Pancreas (tissue), 10 donors: ENCODE data around the gene LZTS3. TPM values are rescaled to one million over a fixed set of nuclear protein-coding genes. Genes with fewer than 3 reads are reported as not detected.

Source experiments
- ATAC-seq, 4 donors: fragments of 200-7000 bp; cut with Tn5 transposase; one replicate each; pipeline versions ENCODE4 v1.8.0 to v1.9.1; 2020; ENCODE audit warnings: mild to moderate bottlenecking in 4 of 4, moderate library complexity in 4 of 4
- DNase-seq, 6 donors: peaks; one replicate each; pipeline ENCODE4 v3.0.0-alpha.2; 2020
- FAIRE-seq: peaks from 2 replicates; lab custom pipeline; 2012; peaks lifted over from hg19 to GRCh38; lab: Jason Lieb, UNC
- H3K27ac ChIP-seq, 4 donors: fragments of 200-600 bp; sonication (generic); 1 replicate in 3 of 4; 2 replicates in 1 of 4; pipeline versions ENCODE4 v1.5.0 to v1.8.0; 2020
- H3K27me3 ChIP-seq, 4 donors: fragments of 200-600 bp; one replicate each; pipeline ENCODE4 v1.8.0; 2021
- H3K36me3 ChIP-seq, 3 donors: fragments of 200-600 bp; sonication (generic) in 1 of 3; one replicate each; pipeline versions ENCODE4 v1.5.0 to v1.8.0; 2020 to 2021
- H3K4me1 ChIP-seq, 3 donors: fragments of 200-600 bp; one replicate each; pipeline ENCODE4 v1.8.0; 2021
- H3K4me3 ChIP-seq, 4 donors: fragments of 200-600 bp; sonication (generic) in 2 of 4; one replicate each; pipeline versions ENCODE4 v1.5.0 to v1.8.0; 2020 to 2021
- H3K9me3 ChIP-seq, 4 donors: fragments of 200-600 bp; one replicate each; pipeline ENCODE4 v1.8.0; 2021
- CTCF ChIP-seq, 4 donors: fragments of 200-600 bp; sonication (generic) in 3 of 4; IDR thresholded peaks; one replicate each; pipeline versions ENCODE4 v1.5.0 to v1.8.0; 2021; ENCODE audit warnings: antibody characterized with exemption in 4 of 4
- WGBS, 2 donors: extraction: QIAGEN DNeasy Blood & Tissue Kit; methylation state at CpG; one replicate each; pipeline ENCODE4 v1.1.7; 2013; 5-methylcytosine and 5-hydroxymethylcytosine counted together
- intact Hi-C, 3 donors: fragments of 100-400 bp; cut with DNase I; formaldehyde crosslinking; loops; one replicate each; pipeline versions ENCODE4 v1.11.1 to v1.14.2; 2022
- polyA plus RNA-seq, 2 donors: library from polyadenylated mRNA; stranded (reverse); fragments of 200-250 nt; gene quantifications; one replicate each; pipeline ENCODE4 v1.2.3, GENCODE V29; 2013
- total RNA-seq, 6 donors: library from RNA; stranded (reverse); fragmentation: NEBNext Ultra II Directional in 4 of 6; extraction: Animal tissue kit (Norgen Biotek cat#: 25700) in 4 of 6; gene quantifications; one replicate each; pipeline versions ENCODE4 v1.2.1 to v1.2.4, GENCODE V29; 2021 to 2023
- donor health status: healthy with polysubstance abuse.
- donor health status: DM: no; HTN: no; CAD: no; lungs with moderate emphysema.
- donor health status: DM: no; HTN: no; CAD: no.
- donor health status: control.
- donor health status: control.
- donor health status: Bipolar disorder and iron deficiency.
- donor health status: DM: yes; HTN: yes; CAD: no.
- donor health status: DM: no; HTN: no; CAD: no.
- donor health status: DM: no; HTN: no; CAD: no.
- donor health status: DM: yes; HTN: yes; CAD: no.

Gene LZTS3
- total and polyA plus RNA-seq, 8 donors = 17.5 to 30.5 (median 18.7) TPM

DNA sequence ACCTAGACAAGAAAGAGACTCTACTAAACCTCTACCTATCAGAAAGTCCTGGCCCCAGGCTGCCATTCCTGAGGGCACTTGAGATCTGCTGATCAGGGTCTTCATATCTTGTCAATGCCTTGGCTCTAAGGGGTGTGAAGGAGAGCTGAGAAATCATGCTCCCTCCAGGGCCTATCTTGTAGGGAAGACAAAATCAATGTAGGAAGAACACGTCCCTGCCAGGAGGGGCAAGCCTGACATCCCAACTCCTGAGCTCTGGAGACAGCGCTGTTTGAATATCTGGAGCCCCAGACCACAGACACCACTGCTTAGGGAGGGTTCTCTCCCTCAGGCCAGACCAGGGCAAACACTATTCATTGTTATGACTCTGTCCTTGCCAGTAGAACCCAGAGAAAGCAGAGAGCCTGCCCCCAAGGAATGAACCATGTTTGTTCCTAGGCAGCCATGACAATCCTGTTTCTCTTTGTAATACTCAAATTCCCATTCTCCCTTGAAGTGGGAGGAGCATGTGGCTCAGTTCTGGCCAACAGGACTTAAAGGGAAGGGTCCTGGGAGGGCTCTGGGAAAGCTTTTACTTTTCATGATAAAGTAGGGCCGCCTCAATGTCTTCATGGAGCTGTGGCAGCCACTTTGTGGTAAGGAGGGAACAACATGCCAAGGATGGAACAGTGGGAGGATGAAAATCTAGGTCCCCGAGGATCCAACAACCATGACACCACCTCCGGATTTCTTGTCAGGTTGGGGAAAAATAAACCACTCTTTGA, 11.9 kb downstream of the LZTS3 start:
- Histone ChIP-seq H3K27ac (peak overlapping the region in 1 of 4 donors; percentile 47), H3K4me3 (no peak overlapping the region), H3K4me1 (peaks cover 14 to 24% (median 17%) of the 10 kb centered on the region in 3 donors), H3K9me3 (no peaks in the 10 kb centered on the region), H3K27me3 (no peaks in the 10 kb centered on the region), H3K36me3 (no peaks in the 10 kb centered on the region)
- ATAC-seq (no peak), FAIRE-seq (no peak), DNase-seq (no peak)
- WGBS, 2 donors = 59 to 69% methylated on average over 5 of the region's 5 CpGs
- intact Hi-C loops = no loop called here
- TF ChIP-seq CTCF (IDR thresholded peaks at IDR 0.05) = no peak

GRCh38 chr20:3160418-3160817, 12.9 kb downstream of the LZTS3 start:
- Histone ChIP-seq H3K4me3 (peak overlapping the region in 2 of 4 donors; percentile 79 to 98), H3K9me3 (no peaks in the 10 kb centered on the region), H3K27me3 (no peaks in the 10 kb centered on the region), H3K36me3 (no peaks in the 10 kb centered on the region), H3K27ac (no peak overlapping the region), H3K4me1 (peaks cover 14 to 24% (median 17%) of the 10 kb centered on the region in 3 donors)
- no peak for DNase-seq
- TF ChIP-seq CTCF (IDR thresholded peaks at IDR 0.05) = no peak
- intact Hi-C loops = no loop called here
- 90 to 91% methylated on average over 6 of the region's 6 CpGs for WGBS, 2 donors
- no peak for FAIRE-seq
- no peak for ATAC-seq

DNA sequence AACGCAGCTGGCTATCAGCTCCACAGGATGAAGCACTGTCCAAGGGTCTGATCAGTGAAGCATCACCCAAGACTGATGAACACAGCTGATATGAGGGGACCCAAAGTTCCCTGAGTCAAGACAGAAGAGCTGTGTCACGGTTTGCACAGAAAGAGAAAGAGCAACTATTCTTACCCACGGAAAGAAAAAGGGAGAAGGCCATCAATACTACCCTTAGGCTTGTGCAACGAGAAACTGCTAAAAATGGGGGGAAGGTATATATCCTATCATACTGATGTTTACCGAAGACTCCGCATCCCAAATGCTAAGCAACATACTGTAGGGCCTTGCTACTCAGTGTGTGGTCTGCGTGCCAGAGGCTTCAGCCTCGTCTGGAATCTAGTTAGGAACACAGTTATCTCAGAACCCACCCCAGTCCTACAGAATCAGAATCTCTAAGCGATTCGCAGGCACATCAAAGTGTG, 14.3 kb downstream of the LZTS3 start:
- H3K4me1 ChIP-seq = peaks cover 14 to 24% (median 17%) of the 10 kb centered on the region in 3 donors
- DNase-seq (no peak), ATAC-seq (peak in 2 of 4 donors; percentile 0 to 2), FAIRE-seq (no peak)
- H3K36me3 ChIP-seq = no peaks in the 10 kb centered on the region
- peak overlapping the region; percentile 70 to 98 (median 88) for H3K4me3 ChIP-seq
- no peak for TF ChIP-seq CTCF (IDR thresholded peaks at IDR 0.05)
- intact Hi-C loops = no loop called here
- 1% methylated on average over 10 of the region's 10 CpGs for WGBS, 2 donors
- H3K9me3 ChIP-seq = no peaks in the 10 kb centered on the region
- no peaks in the 10 kb centered on the region for H3K27me3 ChIP-seq
- peak overlapping the region in 3 of 4 donors; percentile 63 to 77 (median 70) for H3K27ac ChIP-seq

- intact Hi-C loops = no loop called here
- H3K27ac ChIP-seq = no peak overlapping the region
- no peaks in the 10 kb centered on the region for H3K9me3 ChIP-seq
- H3K4me3 ChIP-seq = peak overlapping the region in 1 of 4 donors; percentile 98
- 64 to 74% methylated on average over 11 of the region's 11 CpGs for WGBS, 2 donors
- DNase-seq (no peak), FAIRE-seq (no peak), ATAC-seq (no peak)
- no peak for TF ChIP-seq CTCF (IDR thresholded peaks at IDR 0.05)
- H3K36me3 ChIP-seq = no peaks in the 10 kb centered on the region
- H3K4me1 ChIP-seq = peaks cover 14 to 24% (median 17%) of the 10 kb centered on the region in 3 donors
- no peaks in the 10 kb centered on the region for H3K27me3 ChIP-seq
Measured at GRCh38 chr20:3157817-3158216, 15.5 kb downstream of the LZTS3 start.
